Keratinocyte (primary cell): ENCODE data around the gene OR2J3. TPM values are rescaled to one million over a fixed set of nuclear protein-coding genes. Genes with fewer than 3 reads are reported as not detected.
A peak's percentile ranks its signal among the peaks of the same experiment; 100 is the strongest.
"Not testable (repeated sequence)": the region's sequence is repeated elsewhere in the genome, so short reads cannot be mapped to it uniquely, and the experiment has no call there.

Experiments used
- DNase-seq: peaks from one replicate; pipeline ENCODE4 v3.0.0-alpha.2; 2011; ENCODE audit warnings: low read depth, missing footprints, low spot score
- FAIRE-seq: peaks from 2 replicates; lab custom pipeline; 2011; peaks lifted over from hg19 to GRCh38; lab: Jason Lieb, UNC
- H2AFZ ChIP-seq: 2 replicates; pipeline ENCODE4 v1.6.0; 2012; ENCODE audit warnings: low read length, control low read depth, inconsistent platforms; ENCODE audit not compliant: control insufficient read depth
- H3K27ac ChIP-seq: 2 replicates; pipeline ENCODE4 v1.5.1; 2011; ENCODE audit warnings: low read length; ENCODE audit not compliant: control insufficient read depth, insufficient read depth
- H3K27me3 ChIP-seq: 3 replicates; pipeline ENCODE4 v1.6.0; 2011; ENCODE audit warnings: low read length; ENCODE audit not compliant: control insufficient read depth, insufficient read depth; ENCODE audit errors: extremely low read depth
- H3K36me3 ChIP-seq, 2 experiments: 2 replicates in 1 of 2; 3 replicates in 1 of 2; pipeline ENCODE4 v1.5.1; 2011; ENCODE audit warnings: low read length in 2 of 2, mild to moderate bottlenecking in 1 of 2; ENCODE audit not compliant: control insufficient read depth in 2 of 2, insufficient read depth in 2 of 2; ENCODE audit errors: extremely low read depth in 1 of 2
- H3K4me1 ChIP-seq: 3 replicates; pipeline ENCODE4 v1.5.1; 2011; ENCODE audit warnings: low read length; ENCODE audit not compliant: control insufficient read depth, insufficient read depth; ENCODE audit errors: extremely low read depth
- H3K4me2 ChIP-seq: 3 replicates; pipeline ENCODE4 v1.6.0; 2011; ENCODE audit warnings: low read depth, low read length; ENCODE audit not compliant: control insufficient read depth, insufficient read depth; ENCODE audit errors: extremely low read depth
- H3K4me3 ChIP-seq, 3 experiments: fragments of 200-600 bp in 1 of 3; sonication (generic) in 1 of 3; 2 replicates in 2 of 3; 3 replicates in 1 of 3; pipeline ENCODE4 v1.5.1; 2011 to 2016; ENCODE audit warnings: low read length in 3 of 3, mild to moderate bottlenecking in 3 of 3, control low read depth in 2 of 3, inconsistent platforms in 1 of 3, low read depth in 1 of 3, mixed read lengths in 1 of 3, mixed run types in 1 of 3, moderate library complexity in 1 of 3; ENCODE audit not compliant: control insufficient read depth in 2 of 3, insufficient read depth in 2 of 3; ENCODE audit errors: extremely low read depth in 1 of 3
- H3K79me2 ChIP-seq: 2 replicates; pipeline ENCODE4 v1.6.0; 2012; ENCODE audit warnings: low read length; ENCODE audit not compliant: control insufficient read depth, insufficient read depth
- H3K9ac ChIP-seq: 3 replicates; pipeline ENCODE4 v1.6.0; 2011; ENCODE audit warnings: low read length; ENCODE audit not compliant: control insufficient read depth, insufficient read depth; ENCODE audit errors: extremely low read depth
- H3K9me1 ChIP-seq: 3 replicates; pipeline ENCODE4 v1.6.0; 2011; ENCODE audit warnings: low read length; ENCODE audit not compliant: control insufficient read depth, insufficient read depth; ENCODE audit errors: extremely low read depth
- H3K9me3 ChIP-seq: 2 replicates; pipeline ENCODE4 v1.5.1; 2012; ENCODE audit warnings: low read depth, low read length; ENCODE audit not compliant: control insufficient read depth
- H4K20me1 ChIP-seq: 3 replicates; pipeline ENCODE4 v1.6.0; 2011; ENCODE audit warnings: low read length; ENCODE audit not compliant: control insufficient read depth, insufficient read depth; ENCODE audit errors: extremely low read depth
- CTCF ChIP-seq, 3 experiments: IDR thresholded peaks in 1 of 3; conservative IDR thresholded peaks in 1 of 3; optimal IDR thresholded peaks in 1 of 3; 2 replicates in 2 of 3; 3 replicates in 1 of 3; pipeline versions ENCODE3 to v1.5.1; 2011; ENCODE audit warnings: low read length in 3 of 3, mild to moderate bottlenecking in 3 of 3, moderate library complexity in 2 of 3, control low read depth in 1 of 3, inconsistent platforms in 1 of 3; ENCODE audit not compliant: insufficient read depth in 2 of 3; ENCODE audit errors: extremely low read depth in 1 of 3
- EZH2 ChIP-seq: IDR thresholded peaks from one replicate; pipeline ENCODE4 v1.6.1; 2012; ENCODE audit warnings: inconsistent platforms, mild to moderate bottlenecking, low read length, moderate library complexity
- dilution Hi-C: fragments of 300-500 bp; cut with MboI; formaldehyde crosslinking; loops from one replicate; pipeline ENCODE4 v1.7.0; 2020; ENCODE audit warnings: low sequenced_read_pairs; ENCODE audit not compliant: extremely low pct_ligation_motif_present
- polyA plus RNA-seq, 5 experiments: library from polyadenylated mRNA; depleted of rRNA in 3 of 5; stranded (reverse) in 3 of 5; stranded (forward) in 1 of 5; unstranded in 1 of 5; fragments of >200 nt; gene quantifications; 1 replicate in 1 of 5; 2 replicates in 3 of 5; 3 replicates in 1 of 5; pipeline versions ENCODE4 v1.2.1 to v1.2.3, GENCODE V29; 2011 to 2012; ENCODE audit warnings: missing spikeins in 2 of 5, low read depth in 1 of 5, low replicate concordance in 1 of 5

The OR2J3 gene
- polyA plus RNA-seq, 1 donor (not counting 4 experiments of a cell fraction or from before 2014, with no cell fraction given), result not detected

- Histone ChIP-seq H3K4me1 (no peaks in the 10 kb centered on the region), H3K4me2 (no peak within 1 kb of the TSS), H3K79me2 (no peaks in the 10 kb centered on the region), H3K4me3 (no peak within 1 kb of the TSS), H3K9ac (no peak within 1 kb of the TSS), H2AFZ (no peak within 1 kb of the TSS), H3K27ac (no peak within 1 kb of the TSS), H3K36me3 (no peaks in the 10 kb centered on the region), H3K27me3 (no peaks in the 10 kb centered on the region), H3K9me3 (no peaks in the 10 kb centered on the region), H3K9me1 (no peaks in the 10 kb centered on the region), H4K20me1 (no peaks in the 10 kb centered on the region)
- no peak for FAIRE-seq
- dilution Hi-C loops, result no loop called here
- no peak for DNase-seq
- TF ChIP-seq EZH2 (no peak), CTCF (optimal IDR thresholded peaks at IDR 0.05 in 1 of 3, IDR thresholded peaks at IDR 0.05 in 1 of 3, conservative IDR thresholded peaks at IDR 0.05 in 1 of 3; ENCODE audit: extremely low read depth in 1 of 3, insufficient read depth in 2 of 3, low read length in 3 of 3) (no peak)
Measured at GRCh38 chr6:29099190-29099589, 8.7 kb upstream of the OR2J3 start, which contains the start of gene OR2J1. Gene OR2J1, plus strand, starts transcription at chr6:29099490. Its CDS starts 1,453 bp downstream, at chr6:29100943.

- dilution Hi-C loops, result no loop called here
- no peak for FAIRE-seq
- H3K4me3 ChIP-seq, result no peak overlapping the region
- no peaks in the 10 kb centered on the region for H3K9me1 ChIP-seq
- H3K79me2 ChIP-seq, result no peaks in the 10 kb centered on the region
- no peak overlapping the region for H3K9ac ChIP-seq
- H3K4me1 ChIP-seq, result no peaks in the 10 kb centered on the region
- TF ChIP-seq CTCF (optimal IDR thresholded peaks at IDR 0.05 in 1 of 3, IDR thresholded peaks at IDR 0.05 in 1 of 3, conservative IDR thresholded peaks at IDR 0.05 in 1 of 3; ENCODE audit: extremely low read depth in 1 of 3, insufficient read depth in 2 of 3, low read length in 3 of 3) (peak in 1 of 3 experiments; percentile 8), EZH2 (no peak)
- H3K4me2 ChIP-seq, result no peak overlapping the region
- no peaks in the 10 kb centered on the region for H3K36me3 ChIP-seq
- H2AFZ ChIP-seq, result no peak overlapping the region
- H4K20me1 ChIP-seq, result no peaks in the 10 kb centered on the region
- no peak overlapping the region for H3K27ac ChIP-seq
- no peaks in the 10 kb centered on the region for H3K9me3 ChIP-seq
- H3K27me3 ChIP-seq, result no peaks in the 10 kb centered on the region
- no peak for DNase-seq
Measured at GRCh38 chr6:29112135-29112534, 4.3 kb downstream of the OR2J3 start.

- H3K4me2 ChIP-seq, dilution Hi-C loops, H3K9ac ChIP-seq, DNase-seq, H3K36me3 ChIP-seq, H4K20me1 ChIP-seq, H3K27ac ChIP-seq, H3K79me2 ChIP-seq, H3K4me3 ChIP-seq, H2AFZ ChIP-seq, H3K9me3 ChIP-seq, FAIRE-seq, H3K4me1 ChIP-seq, H3K9me1 ChIP-seq, H3K27me3 ChIP-seq: not testable (repeated sequence)
Measured at GRCh38 chr6:29114964-29115363, 7.1 kb downstream of the OR2J3 start.
